ENCODE data around the gene SLC17A8.
"Not testable (repeated sequence)": the region's sequence is repeated elsewhere in the genome, so short reads cannot be mapped to it uniquely, and the experiment has no call there.

SLC17A8 gene

DNA sequence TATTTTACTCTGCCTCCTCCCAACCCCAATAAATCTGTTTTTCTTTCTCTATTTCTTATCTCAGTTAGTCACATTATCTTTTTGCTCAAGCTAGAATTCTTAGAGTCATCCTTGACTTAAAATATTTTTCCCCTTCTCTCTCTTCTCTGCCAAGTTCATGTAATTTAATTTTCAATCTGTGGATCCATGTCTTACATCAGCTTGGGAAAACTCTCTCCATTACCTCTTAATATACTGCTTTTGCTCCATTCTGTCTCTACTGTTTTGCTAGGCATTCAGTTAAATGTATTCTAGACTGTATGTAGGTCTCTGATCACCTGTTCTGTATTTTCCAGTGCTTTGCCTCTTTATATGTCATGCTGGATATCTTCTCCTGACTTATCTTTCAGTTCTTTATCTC lies 65.8 kb downstream of the SLC17A8 start:
- no peak for ATAC-seq
- TF ChIP-seq OSR1 (CRISPR knock-in tag; IDR thresholded peaks at IDR 0.05) (no peak), TOX (CRISPR knock-in tag; IDR thresholded peaks at IDR 0.05; ENCODE audit: borderline replicate concordance) (no peak), ZC3H10 (CRISPR knock-in tag; IDR thresholded peaks at IDR 0.05) (no peak), ESRRG (CRISPR knock-in tag; IDR thresholded peaks at IDR 0.05) (no peak)
- TF ChIP-seq, protein P1, sequence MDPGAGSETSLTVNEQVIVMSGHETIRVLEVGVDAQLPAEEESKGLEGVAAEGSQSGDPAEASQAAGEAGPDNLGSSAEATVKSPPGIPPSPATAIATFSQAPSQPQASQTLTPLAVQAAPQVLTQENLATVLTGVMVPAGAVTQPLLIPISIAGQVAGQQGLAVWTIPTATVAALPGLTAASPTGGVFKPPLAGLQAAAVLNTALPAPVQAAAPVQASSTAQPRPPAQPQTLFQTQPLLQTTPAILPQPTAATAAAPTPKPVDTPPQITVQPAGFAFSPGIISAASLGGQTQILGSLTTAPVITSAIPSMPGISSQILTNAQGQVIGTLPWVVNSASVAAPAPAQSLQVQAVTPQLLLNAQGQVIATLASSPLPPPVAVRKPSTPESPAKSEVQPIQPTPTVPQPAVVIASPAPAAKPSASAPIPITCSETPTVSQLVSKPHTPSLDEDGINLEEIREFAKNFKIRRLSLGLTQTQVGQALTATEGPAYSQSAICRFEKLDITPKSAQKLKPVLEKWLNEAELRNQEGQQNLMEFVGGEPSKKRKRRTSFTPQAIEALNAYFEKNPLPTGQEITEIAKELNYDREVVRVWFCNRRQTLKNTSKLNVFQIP (CRISPR knock-in tag; IDR thresholded peaks at IDR 0.05; ENCODE audit: borderline replicate concordance, low read depth) = no peak

GRCh38 chr12:100426145-100426544 lies 69.3 kb downstream of the SLC17A8 start:
- no peak for ATAC-seq
- TF ChIP-seq OSR1 (CRISPR knock-in tag; IDR thresholded peaks at IDR 0.05) (no peak), TCF4 (CRISPR knock-in tag; IDR thresholded peaks at IDR 0.05; ENCODE audit: borderline replicate concordance) (no peak), TOX (CRISPR knock-in tag; IDR thresholded peaks at IDR 0.05; ENCODE audit: borderline replicate concordance) (no peak), ZC3H10 (CRISPR knock-in tag; IDR thresholded peaks at IDR 0.05) (no peak), PATZ1 (CRISPR knock-in tag; IDR thresholded peaks at IDR 0.05; ENCODE audit: borderline replicate concordance) (no peak), ZNF8 (CRISPR knock-in tag; IDR thresholded peaks at IDR 0.05) (no peak), ZFP3 (CRISPR knock-in tag; IDR thresholded peaks at IDR 0.05) (no peak), SNAI2 (CRISPR knock-in tag; IDR thresholded peaks at IDR 0.05) (no peak), ESRRG (CRISPR knock-in tag; IDR thresholded peaks at IDR 0.05) (no peak), ISL1 (CRISPR knock-in tag; IDR thresholded peaks at IDR 0.05) (no peak)
- TF ChIP-seq, protein P1 (CRISPR knock-in tag; IDR thresholded peaks at IDR 0.05; ENCODE audit: borderline replicate concordance, low read depth) = no peak

GRCh38 chr12:100427078-100427477 lies 70.2 kb downstream of the SLC17A8 start:
- TF ChIP-seq BACH2 (CRISPR knock-in tag; IDR thresholded peaks at IDR 0.05; ENCODE audit: borderline replicate concordance) (no peak), TOX (CRISPR knock-in tag; IDR thresholded peaks at IDR 0.05; ENCODE audit: borderline replicate concordance) (no peak), ZNF70 (CRISPR knock-in tag; IDR thresholded peaks at IDR 0.05) (no peak), PATZ1 (CRISPR knock-in tag; IDR thresholded peaks at IDR 0.05; ENCODE audit: borderline replicate concordance) (no peak), OSR1 (CRISPR knock-in tag; IDR thresholded peaks at IDR 0.05) (no peak)
- TF ChIP-seq, protein P1 (CRISPR knock-in tag; IDR thresholded peaks at IDR 0.05; ENCODE audit: borderline replicate concordance, low read depth) = no peak
- ATAC-seq = peak; percentile 71

- ATAC-seq = not testable (repeated sequence)
Observed at GRCh38 chr12:100430251-100430650, 73.4 kb downstream of the SLC17A8 start.

- ATAC-seq = no peak
- TF ChIP-seq ISL1 (CRISPR knock-in tag; IDR thresholded peaks at IDR 0.05) = no peak
- no peak for TF ChIP-seq ESRRG (CRISPR knock-in tag; IDR thresholded peaks at IDR 0.05)
- TF ChIP-seq, protein P2, sequence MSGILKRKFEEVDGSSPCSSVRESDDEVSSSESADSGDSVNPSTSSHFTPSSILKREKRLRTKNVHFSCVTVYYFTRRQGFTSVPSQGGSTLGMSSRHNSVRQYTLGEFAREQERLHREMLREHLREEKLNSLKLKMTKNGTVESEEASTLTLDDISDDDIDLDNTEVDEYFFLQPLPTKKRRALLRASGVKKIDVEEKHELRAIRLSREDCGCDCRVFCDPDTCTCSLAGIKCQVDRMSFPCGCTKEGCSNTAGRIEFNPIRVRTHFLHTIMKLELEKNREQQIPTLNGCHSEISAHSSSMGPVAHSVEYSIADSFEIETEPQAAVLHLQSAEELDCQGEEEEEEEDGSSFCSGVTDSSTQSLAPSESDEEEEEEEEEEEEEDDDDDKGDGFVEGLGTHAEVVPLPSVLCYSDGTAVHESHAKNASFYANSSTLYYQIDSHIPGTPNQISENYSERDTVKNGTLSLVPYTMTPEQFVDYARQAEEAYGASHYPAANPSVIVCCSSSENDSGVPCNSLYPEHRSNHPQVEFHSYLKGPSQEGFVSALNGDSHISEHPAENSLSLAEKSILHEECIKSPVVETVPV (CRISPR knock-in tag; IDR thresholded peaks at IDR 0.05) = no peak
- no peak for TF ChIP-seq RARB (CRISPR knock-in tag; IDR thresholded peaks at IDR 0.05)
- TF ChIP-seq SNAI2 (CRISPR knock-in tag; IDR thresholded peaks at IDR 0.05) = no peak
- TF ChIP-seq, protein P3, sequence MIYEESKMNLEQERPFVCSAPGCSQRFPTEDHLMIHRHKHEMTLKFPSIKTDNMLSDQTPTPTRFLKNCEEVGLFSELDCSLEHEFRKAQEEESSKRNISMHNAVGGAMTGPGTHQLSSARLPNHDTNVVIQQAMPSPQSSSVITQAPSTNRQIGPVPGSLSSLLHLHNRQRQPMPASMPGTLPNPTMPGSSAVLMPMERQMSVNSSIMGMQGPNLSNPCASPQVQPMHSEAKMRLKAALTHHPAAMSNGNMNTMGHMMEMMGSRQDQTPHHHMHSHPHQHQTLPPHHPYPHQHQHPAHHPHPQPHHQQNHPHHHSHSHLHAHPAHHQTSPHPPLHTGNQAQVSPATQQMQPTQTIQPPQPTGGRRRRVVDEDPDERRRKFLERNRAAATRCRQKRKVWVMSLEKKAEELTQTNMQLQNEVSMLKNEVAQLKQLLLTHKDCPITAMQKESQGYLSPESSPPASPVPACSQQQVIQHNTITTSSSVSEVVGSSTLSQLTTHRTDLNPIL (CRISPR knock-in tag; IDR thresholded peaks at IDR 0.05; ENCODE audit: low read depth) = no peak
- TF ChIP-seq, protein P4, sequence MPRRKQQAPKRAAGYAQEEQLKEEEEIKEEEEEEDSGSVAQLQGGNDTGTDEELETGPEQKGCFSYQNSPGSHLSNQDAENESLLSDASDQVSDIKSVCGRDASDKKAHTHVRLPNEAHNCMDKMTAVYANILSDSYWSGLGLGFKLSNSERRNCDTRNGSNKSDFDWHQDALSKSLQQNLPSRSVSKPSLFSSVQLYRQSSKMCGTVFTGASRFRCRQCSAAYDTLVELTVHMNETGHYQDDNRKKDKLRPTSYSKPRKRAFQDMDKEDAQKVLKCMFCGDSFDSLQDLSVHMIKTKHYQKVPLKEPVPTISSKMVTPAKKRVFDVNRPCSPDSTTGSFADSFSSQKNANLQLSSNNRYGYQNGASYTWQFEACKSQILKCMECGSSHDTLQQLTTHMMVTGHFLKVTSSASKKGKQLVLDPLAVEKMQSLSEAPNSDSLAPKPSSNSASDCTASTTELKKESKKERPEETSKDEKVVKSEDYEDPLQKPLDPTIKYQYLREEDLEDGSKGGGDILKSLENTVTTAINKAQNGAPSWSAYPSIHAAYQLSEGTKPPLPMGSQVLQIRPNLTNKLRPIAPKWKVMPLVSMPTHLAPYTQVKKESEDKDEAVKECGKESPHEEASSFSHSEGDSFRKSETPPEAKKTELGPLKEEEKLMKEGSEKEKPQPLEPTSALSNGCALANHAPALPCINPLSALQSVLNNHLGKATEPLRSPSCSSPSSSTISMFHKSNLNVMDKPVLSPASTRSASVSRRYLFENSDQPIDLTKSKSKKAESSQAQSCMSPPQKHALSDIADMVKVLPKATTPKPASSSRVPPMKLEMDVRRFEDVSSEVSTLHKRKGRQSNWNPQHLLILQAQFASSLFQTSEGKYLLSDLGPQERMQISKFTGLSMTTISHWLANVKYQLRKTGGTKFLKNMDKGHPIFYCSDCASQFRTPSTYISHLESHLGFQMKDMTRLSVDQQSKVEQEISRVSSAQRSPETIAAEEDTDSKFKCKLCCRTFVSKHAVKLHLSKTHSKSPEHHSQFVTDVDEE (CRISPR knock-in tag; IDR thresholded peaks at IDR 0.05) = no peak
- no peak for TF ChIP-seq ARNTL (CRISPR knock-in tag; IDR thresholded peaks at IDR 0.05; ENCODE audit: borderline replicate concordance, low read depth)
Observed at GRCh38 chr12:100433701-100434100, 76.8 kb downstream of the SLC17A8 start.

Data from SK-N-SH treated with all-trans-retinoic acid at 6 μM for 48 hours (cell line).